NOMO-1 (cell line): ENCODE data around the gene LRRC47.

Experiments
- DNase-seq, 2 experiments: peaks; one replicate each; lab custom pipeline; 2025; ENCODE audit not compliant: unreplicated experiment in 2 of 2; lab: John Stamatoyannopoulos, UW

The LRRC47 gene

DNA sequence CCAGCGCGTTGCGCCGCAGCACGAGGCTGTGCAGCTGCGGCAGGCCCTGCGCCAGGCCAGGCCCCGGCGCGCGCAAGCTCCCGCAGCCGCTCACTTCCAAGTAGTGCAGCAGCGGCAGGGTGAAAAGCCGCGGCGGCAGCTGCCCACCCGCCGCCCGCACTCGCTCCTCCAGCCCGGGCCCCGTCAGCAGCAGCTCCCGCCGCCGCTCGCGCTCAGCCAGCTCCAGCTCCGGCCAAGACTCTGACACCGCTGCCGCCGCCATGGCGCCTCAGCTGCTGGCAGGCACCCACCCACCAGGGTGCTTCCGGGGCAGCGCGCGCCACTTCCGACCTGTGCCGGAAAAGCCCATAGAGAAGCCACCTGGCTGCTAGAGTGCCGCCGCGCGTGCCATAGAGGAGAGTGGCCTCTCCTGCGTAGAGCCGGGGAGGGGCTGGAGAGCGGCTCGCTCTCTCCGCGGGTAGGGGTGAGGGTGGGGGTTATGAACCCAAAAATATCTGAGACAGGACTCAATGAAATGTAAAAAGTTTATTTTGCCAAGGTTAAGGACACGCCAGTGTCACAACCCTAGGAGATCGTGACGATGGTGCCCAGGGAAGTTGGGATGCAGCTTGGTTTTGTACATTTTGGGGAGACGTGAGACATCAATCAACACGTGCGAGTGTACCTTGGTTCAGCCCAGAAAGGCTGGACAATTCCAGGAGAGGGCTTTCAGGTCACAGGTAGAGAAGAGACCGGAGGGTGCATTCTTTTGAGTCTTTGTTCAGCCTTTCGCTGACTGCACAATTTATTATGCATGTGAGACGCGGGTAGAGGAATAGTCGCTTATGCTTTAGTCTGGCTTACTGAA, at the start of gene LRRC47:
Gene LRRC47, minus strand, starts transcription at position 284 of the 847 bp plus-strand sequence. Its CDS starts 22 bp downstream, at position 262.
- peak; percentile 86 to 89 for DNase-seq

DNA sequence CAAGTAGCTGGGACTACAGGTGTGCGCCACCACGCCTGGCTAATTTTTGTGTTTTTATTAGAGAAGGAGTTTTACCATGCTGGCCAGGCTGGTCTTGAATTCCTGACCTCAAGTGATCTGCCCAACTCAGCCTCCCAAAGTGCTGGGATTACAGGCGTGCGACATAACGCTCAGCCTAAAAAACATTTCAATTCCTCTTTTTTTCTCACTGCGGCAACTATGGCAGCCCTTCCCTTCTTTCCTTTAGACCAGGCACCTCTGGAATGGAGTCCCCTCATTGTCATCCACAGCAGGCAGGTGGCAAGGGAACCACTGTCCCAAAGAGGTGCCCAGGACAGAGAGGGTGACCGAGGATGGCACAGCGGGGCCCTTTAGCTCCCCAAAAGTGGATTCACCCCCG, 46.6 kb upstream of the LRRC47 start:
- peak in 1 of 2 experiments; percentile 26 for DNase-seq

DNA sequence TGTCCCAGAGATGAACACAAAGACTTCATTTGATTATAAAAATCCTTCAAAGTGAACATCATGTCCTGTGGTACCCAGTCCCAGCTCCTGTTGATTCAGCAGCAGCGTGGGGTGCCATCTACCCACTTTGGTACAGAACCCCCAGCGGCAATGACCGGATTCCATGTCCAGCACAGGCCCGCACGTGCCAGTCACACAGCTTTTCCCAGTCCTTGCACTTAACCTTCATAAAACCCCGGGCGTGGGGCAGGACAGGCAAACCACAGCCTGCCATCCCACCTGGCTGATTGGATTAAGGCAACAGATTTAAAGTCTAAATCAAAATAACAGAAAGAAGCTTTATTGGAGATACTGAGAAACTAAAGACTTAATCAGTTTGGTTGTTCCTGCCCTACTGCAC, 45.2 kb upstream of the LRRC47 start:
- no peak for DNase-seq

- no peak for DNase-seq
These were observed 42.5 kb upstream of the LRRC47 start for GRCh38 chr1:3838788-3839187.

- no peak for DNase-seq
These were observed 41.4 kb upstream of the LRRC47 start for GRCh38 chr1:3837685-3838084.

GRCh38 chr1:3837200-3837599, 40.9 kb upstream of the LRRC47 start:
- DNase-seq, result no peak

DNA sequence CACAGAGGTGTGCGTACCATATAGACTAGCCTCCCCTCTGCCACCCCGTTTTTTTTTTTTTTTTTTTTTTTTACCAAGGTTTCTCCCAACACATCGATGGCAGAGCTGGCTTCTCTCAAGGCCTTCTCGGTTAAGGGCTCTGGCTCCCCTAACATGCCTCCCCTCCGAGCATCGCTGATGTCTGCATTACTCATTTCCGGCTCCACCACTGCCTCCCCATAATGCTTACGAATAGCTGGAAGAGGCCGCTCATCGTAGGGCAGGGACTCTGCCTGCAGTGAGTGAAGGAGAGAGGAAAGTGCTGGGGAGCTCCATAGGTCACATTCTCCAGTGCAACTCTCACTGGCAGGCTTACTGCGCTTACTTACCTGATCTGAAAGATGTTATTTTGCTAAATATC, 40.1 kb upstream of the LRRC47 start:
- no peak for DNase-seq

DNA sequence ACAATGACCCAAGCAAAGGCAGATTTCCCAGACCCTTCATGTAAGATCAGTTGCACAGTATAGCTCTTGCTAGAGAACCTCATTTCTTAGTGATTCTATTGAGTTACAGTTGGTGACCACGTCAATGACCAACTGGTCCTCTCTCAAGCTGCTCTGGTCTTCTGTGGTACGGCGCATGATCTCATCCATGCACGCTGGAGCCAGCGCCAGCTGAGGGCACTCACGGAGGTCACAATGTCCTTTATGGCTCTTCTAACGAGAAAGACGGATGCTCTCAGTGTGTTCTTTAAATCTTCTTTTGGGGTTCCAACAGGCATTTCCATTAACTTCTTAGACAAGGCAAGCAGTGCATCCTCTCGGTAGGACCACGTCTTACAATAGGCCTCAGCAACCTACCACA, 38.4 kb upstream of the LRRC47 start:
- DNase-seq, result no peak

- DNase-seq, result no peak
These were observed 35.4 kb upstream of the LRRC47 start for GRCh38 chr1:3831689-3832088.

GRCh38 chr1:3828391-3828790, 32.1 kb upstream of the LRRC47 start:
- DNase-seq, result no peak

GRCh38 chr1:3827813-3828307, 31.6 kb upstream of the LRRC47 start:
- no peak for DNase-seq

- no peak for DNase-seq
These were observed 29.1 kb upstream of the LRRC47 start for GRCh38 chr1:3825356-3825755.

DNA sequence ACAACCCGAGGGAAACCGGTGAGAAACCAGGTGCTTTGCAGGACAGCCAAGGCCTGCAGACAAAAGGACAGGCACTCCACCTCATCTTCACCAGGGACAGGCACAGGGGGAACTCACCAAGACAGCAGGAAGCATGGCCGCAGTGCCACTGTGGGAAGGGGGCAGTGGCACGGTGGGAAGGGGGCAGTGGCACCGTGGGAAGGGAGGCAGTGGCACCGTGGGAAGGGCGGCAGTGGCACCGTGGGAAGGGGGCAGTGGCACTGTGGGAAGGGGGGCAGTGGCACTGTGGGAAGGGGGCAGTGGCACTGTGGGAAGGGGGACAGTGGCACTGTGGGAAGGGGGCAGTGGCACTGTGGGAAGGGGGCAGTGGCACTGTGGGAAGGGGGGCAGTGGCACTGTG, 28.4 kb upstream of the LRRC47 start:
- DNase-seq, result no peak

- no peak for DNase-seq
These were observed 26.1 kb upstream of the LRRC47 start for GRCh38 chr1:3822421-3822820.

DNA sequence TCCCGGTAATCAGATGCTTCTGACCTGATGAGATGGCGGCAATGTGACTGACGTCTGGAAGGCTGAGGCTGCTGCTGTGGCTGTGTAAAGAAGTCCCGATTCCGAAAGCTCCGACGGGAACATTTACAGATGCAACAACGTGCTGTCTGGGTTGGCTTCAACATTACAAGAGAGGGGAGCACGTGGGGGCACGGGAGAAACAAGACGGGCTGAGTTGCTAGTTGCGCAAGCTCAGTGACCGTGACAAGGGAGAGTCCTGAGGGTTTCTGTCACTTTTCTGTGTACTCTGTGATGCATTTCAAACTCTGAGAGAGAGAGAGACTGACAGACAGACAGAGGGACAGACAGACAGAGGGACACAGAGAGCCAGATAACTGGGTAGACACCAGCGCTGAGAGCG, 25.6 kb upstream of the LRRC47 start:
- no peak for DNase-seq

DNA sequence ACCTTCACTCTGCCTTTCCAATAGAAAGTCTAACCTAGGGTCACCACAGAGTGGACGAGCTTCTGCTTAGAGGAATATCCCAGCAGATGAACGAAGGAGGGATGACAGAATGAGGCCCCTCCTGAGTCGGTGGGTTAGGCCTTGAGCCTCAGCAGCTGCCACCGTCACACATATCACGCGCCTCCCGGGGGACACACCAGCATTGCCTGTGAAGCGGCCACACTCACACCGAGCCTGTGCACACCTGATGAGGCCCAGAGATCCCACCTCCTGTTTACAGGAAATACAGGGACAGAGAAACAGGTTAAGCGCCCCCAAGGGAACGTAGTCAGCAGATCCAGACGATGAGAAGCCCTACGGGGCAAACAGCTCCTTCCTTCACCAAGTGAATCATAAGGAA, 25.1 kb upstream of the LRRC47 start:
- no peak for DNase-seq

GRCh38 chr1:3821004-3821403, 24.7 kb upstream of the LRRC47 start:
- DNase-seq, result no peak

GRCh38 chr1:3820316-3820715, 24.0 kb upstream of the LRRC47 start:
- DNase-seq, result no peak

DNA sequence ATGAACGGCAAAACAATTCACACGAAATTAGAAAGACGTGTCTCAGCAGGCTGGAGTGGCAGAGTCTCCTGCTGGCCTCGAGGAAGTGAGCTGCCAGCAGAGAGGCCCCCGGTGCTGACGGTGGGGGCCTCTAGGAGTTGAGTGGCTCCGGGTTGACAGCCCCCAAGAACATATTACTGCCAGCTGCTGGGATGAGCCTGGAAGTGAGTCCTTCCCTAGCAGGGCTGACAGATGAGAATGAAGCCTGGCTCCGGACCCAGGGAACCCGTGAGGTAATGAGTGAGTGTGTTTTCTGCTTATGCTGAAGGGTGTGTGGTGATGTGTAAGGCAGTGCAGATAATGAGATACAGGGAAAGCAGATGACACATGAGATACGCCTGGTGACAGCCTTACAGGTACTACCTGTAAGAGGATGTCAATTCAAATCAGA, 23.5 kb upstream of the LRRC47 start:
- no peak for DNase-seq

- DNase-seq, result no peak
These were observed 21.7 kb upstream of the LRRC47 start for GRCh38 chr1:3817821-3818597.

GRCh38 chr1:3817138-3817740, 20.9 kb upstream of the LRRC47 start:
- DNase-seq, result no peak
